Suprapubic skin (tissue), 4 donors: ENCODE measurements around the gene ASPM.

Experiments
- EP300 ChIP-seq: sonication (generic); formaldehyde crosslinking; IDR thresholded peaks from one replicate; pipeline ENCODE4 v1.6.1; 2017; ENCODE audit warnings: antibody characterized with exemption
- POLR2A ChIP-seq, 2 donors: fragments of 450-650 bp; IDR thresholded peaks; one replicate each; pipeline ENCODE4 v1.6.1; 2017; ENCODE audit warnings: antibody characterized with exemption in 2 of 2, mild to moderate bottlenecking in 2 of 2, moderate library complexity in 2 of 2
- POLR2AphosphoS5 ChIP-seq, 3 donors: sonication (generic); formaldehyde crosslinking; IDR thresholded peaks; one replicate each; pipeline ENCODE4 v1.6.1; 2017; ENCODE audit warnings: antibody characterized with exemption in 3 of 3
- TF ChIP-seq, protein P1 (sequence below), 2 donors: fragments of 200-600 bp in 1 of 2; fragments of 450-650 bp in 1 of 2; sonication (generic) in 1 of 2; IDR thresholded peaks; one replicate each; pipeline ENCODE4 v1.5.1; 2016 to 2019; ENCODE audit warnings: antibody characterized with exemption in 2 of 2, mild to moderate bottlenecking in 1 of 2, moderate library complexity in 1 of 2

DNA sequence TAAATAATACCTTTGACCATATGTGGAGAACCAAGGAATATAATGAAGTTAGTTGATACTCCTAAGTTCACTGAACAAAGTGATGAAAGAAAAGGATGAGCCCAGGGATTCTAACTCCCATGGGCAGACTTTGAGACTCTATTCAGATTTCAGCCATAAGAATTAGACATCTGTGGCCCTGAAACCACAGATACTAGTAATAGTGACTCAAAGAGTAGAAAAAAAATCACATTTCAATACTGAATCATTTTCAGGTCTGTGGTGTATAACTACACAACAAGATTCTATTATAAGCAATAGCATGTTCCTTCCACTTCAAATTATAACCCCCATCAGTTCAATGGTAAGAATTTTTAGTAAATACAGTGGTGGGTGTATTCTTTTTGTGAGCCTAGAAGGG is 63.0 kb downstream of the ASPM start:
- TF ChIP-seq, protein P1, sequence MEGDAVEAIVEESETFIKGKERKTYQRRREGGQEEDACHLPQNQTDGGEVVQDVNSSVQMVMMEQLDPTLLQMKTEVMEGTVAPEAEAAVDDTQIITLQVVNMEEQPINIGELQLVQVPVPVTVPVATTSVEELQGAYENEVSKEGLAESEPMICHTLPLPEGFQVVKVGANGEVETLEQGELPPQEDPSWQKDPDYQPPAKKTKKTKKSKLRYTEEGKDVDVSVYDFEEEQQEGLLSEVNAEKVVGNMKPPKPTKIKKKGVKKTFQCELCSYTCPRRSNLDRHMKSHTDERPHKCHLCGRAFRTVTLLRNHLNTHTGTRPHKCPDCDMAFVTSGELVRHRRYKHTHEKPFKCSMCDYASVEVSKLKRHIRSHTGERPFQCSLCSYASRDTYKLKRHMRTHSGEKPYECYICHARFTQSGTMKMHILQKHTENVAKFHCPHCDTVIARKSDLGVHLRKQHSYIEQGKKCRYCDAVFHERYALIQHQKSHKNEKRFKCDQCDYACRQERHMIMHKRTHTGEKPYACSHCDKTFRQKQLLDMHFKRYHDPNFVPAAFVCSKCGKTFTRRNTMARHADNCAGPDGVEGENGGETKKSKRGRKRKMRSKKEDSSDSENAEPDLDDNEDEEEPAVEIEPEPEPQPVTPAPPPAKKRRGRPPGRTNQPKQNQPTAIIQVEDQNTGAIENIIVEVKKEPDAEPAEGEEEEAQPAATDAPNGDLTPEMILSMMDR (IDR thresholded peaks at IDR 0.05), result no peak
- TF ChIP-seq POLR2AphosphoS5 (IDR thresholded peaks at IDR 0.05), result no peak
- TF ChIP-seq POLR2A (IDR thresholded peaks at IDR 0.05), result no peak
- no peak for TF ChIP-seq EP300
